H9 (cell line): ENCODE measurements around the gene VIPR1. TPM values are rescaled to one million over a fixed set of nuclear protein-coding genes. Genes with fewer than 3 reads are reported as not detected.

ENCODE experiments used
- DNase-seq: peaks from one replicate; pipeline ENCODE4 v3.0.0-alpha.2; 2017
- H2AFZ ChIP-seq: one replicate; pipeline ENCODE4 v1.6.1; 2013; ENCODE audit warnings: mild to moderate bottlenecking, low read length, control low read depth, moderate library complexity
- H2AK5ac ChIP-seq: 2 replicates; pipeline ENCODE4 v1.6.1; 2013; ENCODE audit warnings: low read length, control low read depth, mixed read lengths; ENCODE audit not compliant: insufficient read length
- H2BK120ac ChIP-seq: one replicate; pipeline ENCODE4 v1.6.1; 2013; ENCODE audit warnings: low read depth, mild to moderate bottlenecking, low read length, control low read depth, inconsistent platforms; ENCODE audit not compliant: poor library complexity, severe bottlenecking
- H2BK12ac ChIP-seq: 2 replicates; pipeline ENCODE4 v1.6.1; 2013; ENCODE audit warnings: low read length, control low read depth, mixed read lengths, low read depth; ENCODE audit not compliant: insufficient read length
- H2BK15ac ChIP-seq: 2 replicates; pipeline ENCODE4 v1.6.1; 2013; ENCODE audit warnings: low read depth, low read length, control low read depth
- H2BK20ac ChIP-seq: one replicate; pipeline ENCODE4 v1.6.1; 2013; ENCODE audit warnings: low read depth, mild to moderate bottlenecking, low read length, control low read depth, inconsistent platforms; ENCODE audit not compliant: poor library complexity, severe bottlenecking
- H2BK5ac ChIP-seq: 2 replicates; pipeline ENCODE4 v1.6.1; 2013; ENCODE audit warnings: low read length, control low read depth, mixed read lengths; ENCODE audit not compliant: insufficient read length
- H3K14ac ChIP-seq: 2 replicates; pipeline ENCODE4 v1.6.1; 2013; ENCODE audit warnings: low read length, control low read depth; ENCODE audit not compliant: insufficient read depth
- H3K18ac ChIP-seq: 2 replicates; pipeline ENCODE4 v1.6.1; 2013; ENCODE audit warnings: low read depth, mild to moderate bottlenecking, mixed read lengths, low read length, control low read depth; ENCODE audit not compliant: insufficient read length
- H3K23ac ChIP-seq: 2 replicates; pipeline ENCODE4 v1.6.1; 2013; ENCODE audit warnings: low read length, control low read depth, mixed read lengths, low read depth; ENCODE audit not compliant: insufficient read length
- H3K23me2 ChIP-seq: 2 replicates; pipeline ENCODE4 v1.6.1; 2013; ENCODE audit warnings: low read depth, mild to moderate bottlenecking, mixed read lengths, low read length, control low read depth; ENCODE audit not compliant: insufficient read length, poor library complexity, severe bottlenecking
- H3K27ac ChIP-seq: 2 replicates; pipeline ENCODE4 v1.5.1; 2013; ENCODE audit warnings: low read length, control low read depth, mixed read lengths, low read depth; ENCODE audit not compliant: insufficient read length
- H3K27me3 ChIP-seq: 2 replicates; pipeline ENCODE4 v1.6.1; 2013; ENCODE audit warnings: low read length, control low read depth, inconsistent platforms; ENCODE audit not compliant: insufficient read depth
- H3K4ac ChIP-seq: 2 replicates; pipeline ENCODE4 v1.6.1; 2013; ENCODE audit warnings: low read depth, mild to moderate bottlenecking, control low read depth, inconsistent platforms, low read length, moderate library complexity
- H3K4me1 ChIP-seq: 2 replicates; pipeline ENCODE4 v1.6.1; 2013; ENCODE audit warnings: low read length, control low read depth, inconsistent platforms; ENCODE audit not compliant: insufficient read depth
- H3K4me2 ChIP-seq: 2 replicates; pipeline ENCODE4 v1.6.1; 2013; ENCODE audit warnings: low read length, control low read depth, mixed read lengths; ENCODE audit not compliant: insufficient read length, insufficient read depth
- H3K56ac ChIP-seq: 2 replicates; pipeline ENCODE4 v1.6.1; 2013; ENCODE audit warnings: low read depth, mild to moderate bottlenecking, mixed read lengths, low read length, control low read depth; ENCODE audit not compliant: insufficient read length
- H3K79me1 ChIP-seq: 2 replicates; pipeline ENCODE4 v1.6.1; 2013; ENCODE audit warnings: low read depth, mild to moderate bottlenecking, moderate library complexity, low read length, control low read depth, inconsistent platforms; ENCODE audit not compliant: insufficient read depth, poor library complexity, severe bottlenecking
- H3K79me2 ChIP-seq: 2 replicates; pipeline ENCODE4 v1.6.1; 2013; ENCODE audit warnings: low read length, control low read depth, inconsistent platforms; ENCODE audit not compliant: insufficient read depth
- H3K9ac ChIP-seq: 2 replicates; pipeline ENCODE4 v1.6.1; 2013; ENCODE audit warnings: low read length, control low read depth, mixed read lengths; ENCODE audit not compliant: insufficient read length; ENCODE audit errors: extremely low read depth
- H3K9me3 ChIP-seq: one replicate; pipeline ENCODE4 v1.6.1; 2013; ENCODE audit warnings: low read depth, low read length, inconsistent platforms; ENCODE audit not compliant: control insufficient read depth
- H3T11ph ChIP-seq: one replicate; pipeline ENCODE4 v1.6.1; 2013; ENCODE audit warnings: mild to moderate bottlenecking, low read length, control low read depth, inconsistent platforms
- H4K20me1 ChIP-seq: one replicate; pipeline ENCODE4 v1.6.1; 2013; ENCODE audit not compliant: control insufficient read depth, insufficient read length, insufficient read depth
- H4K5ac ChIP-seq: 2 replicates; pipeline ENCODE4 v1.6.1; 2013; ENCODE audit warnings: low read depth, mild to moderate bottlenecking, mixed read lengths, low read length, control low read depth; ENCODE audit not compliant: insufficient read length
- H4K8ac ChIP-seq: replicated peaks from 2 replicates; pipeline ENCODE4 v1.6.1; 2013; ENCODE audit warnings: low read length, control low read depth, mixed read lengths, low read depth; ENCODE audit not compliant: insufficient read length
- H4K91ac ChIP-seq: 2 replicates; pipeline ENCODE4 v1.6.1; 2013; ENCODE audit warnings: low read depth, mild to moderate bottlenecking, moderate library complexity, mixed read lengths, low read length, control low read depth; ENCODE audit not compliant: insufficient read length
- H3K27ac Mint-ChIP-seq, 3 experiments: 2 replicates in 2 of 3; 3 replicates in 1 of 3; pipeline ENCODE4 v1.8.0; 2020 to 2021; ENCODE audit warnings: mixed read lengths in 3 of 3, mild to moderate bottlenecking in 1 of 3, moderate library complexity in 1 of 3
- H3K27me3 Mint-ChIP-seq: 2 replicates; pipeline ENCODE4 v1.8.0; 2021; ENCODE audit warnings: low read depth, mild to moderate bottlenecking, moderate library complexity, mixed read lengths
- H3K36me3 Mint-ChIP-seq, 3 experiments: 2 replicates in 2 of 3; 3 replicates in 1 of 3; pipeline ENCODE4 v1.8.0; 2020 to 2021; ENCODE audit warnings: low read depth in 3 of 3, mixed read lengths in 3 of 3; ENCODE audit not compliant: insufficient read depth in 1 of 3
- H3K4me1 Mint-ChIP-seq, 2 experiments: 2 replicates each; pipeline ENCODE4 v1.8.0; 2020; ENCODE audit warnings: mixed read lengths in 2 of 2
- H3K4me3 Mint-ChIP-seq, 2 experiments: 2 replicates in 1 of 2; 3 replicates in 1 of 2; pipeline ENCODE4 v1.8.0; 2020 to 2021; ENCODE audit warnings: mild to moderate bottlenecking in 2 of 2, mixed read lengths in 2 of 2, moderate library complexity in 1 of 2
- H3K9me3 Mint-ChIP-seq, 2 experiments: 2 replicates in 1 of 2; 3 replicates in 1 of 2; pipeline ENCODE4 v1.8.0; 2020; ENCODE audit warnings: mild to moderate bottlenecking in 2 of 2, mixed read lengths in 2 of 2, moderate library complexity in 1 of 2
- CTCF ChIP-seq: fragments of 200-600 bp; sonication (generic); conservative IDR thresholded peaks from 3 replicates; pipeline ENCODE4 v1.8.0; 2021; ENCODE audit warnings: antibody characterized with exemption, mild to moderate bottlenecking
- WGBS: extraction: QIAGEN DNeasy Blood & Tissue Kit; methylation state at CpG from one replicate; pipeline ENCODE4 v1.1.7; 2013; ENCODE audit warnings: missing lambda C conversion rate, low lambda C conversion rate, mixed read lengths; ENCODE audit not compliant: insufficient read length; ENCODE audit errors: extremely low coverage; 5-methylcytosine and 5-hydroxymethylcytosine counted together
- total RNA-seq: library from RNA; stranded (reverse); gene quantifications from 2 replicates; pipeline ENCODE4 v1.2.1, GENCODE V29; 2021

Gene VIPR1
- total RNA-seq, 1 experiment from 2014 or later: 6.5 TPM

- Histone ChIP-seq H3K9me3 (no peaks in the 10 kb centered on the region), H4K20me1 (no peaks in the 10 kb centered on the region), H3K18ac (no peak overlapping the region), H3T11ph (no peak overlapping the region), H2BK20ac (no peak overlapping the region), H3K4me2 (no peak overlapping the region), H2AK5ac (no peak overlapping the region), H2BK120ac (no peak overlapping the region), H2BK12ac (no peak overlapping the region), H3K27me3 (peaks cover 8% of the 10 kb centered on the region; the same call in 1 of the 2 replicates), H3K23ac (no peak overlapping the region), H3K14ac (no peak overlapping the region), H3K79me2 (no peaks in the 10 kb centered on the region), H4K5ac (no peak overlapping the region), H3K23me2 (peaks cover 1% of the 10 kb centered on the region), H2BK5ac (no peak overlapping the region), H3K56ac (no peak overlapping the region), H3K9ac (no peak overlapping the region), H3K4ac (no peak overlapping the region), H4K8ac (no peak overlapping the region), H3K27ac (no peak overlapping the region), H3K79me1 (no peaks in the 10 kb centered on the region), H2AFZ (no peak overlapping the region), H2BK15ac (no peak overlapping the region), H4K91ac (no peak overlapping the region), H3K4me1 (peaks cover 7% of the 10 kb centered on the region; the same call in 1 of the 2 replicates)
- H3K36me3 Mint-ChIP-seq: no peaks in the 10 kb centered on the region; a peak in 1 of 7 replicates
- peaks cover 28 to 35% of the 10 kb centered on the region in 2 experiments for H3K4me1 Mint-ChIP-seq
- no CpG with 5 or more reads among the region's 6 CpGs for WGBS
- H3K27me3 Mint-ChIP-seq: peaks cover 25% of the 10 kb centered on the region
- DNase-seq: peak; percentile 22
- no peak overlapping the region for H3K4me3 Mint-ChIP-seq
- TF ChIP-seq CTCF: no peak
- H3K9me3 Mint-ChIP-seq: no peaks in the 10 kb centered on the region
- peak overlapping the region in 1 of 3 experiments; percentile 34; a peak in 1 of 7 replicates for H3K27ac Mint-ChIP-seq
These were observed 5.4 kb downstream of the VIPR1 start for GRCh38 chr3:42507761-42508335.
